Spleen (tissue), 11 donors: Measurements from ENCODE around the gene EXOC6B. TPM values are rescaled to one million over a fixed set of nuclear protein-coding genes. Genes with fewer than 3 reads are reported as not detected.

Source experiments
- DNase-seq: peaks from one replicate; pipeline ENCODE4 v3.0.0-alpha.2; 2020
- H3K27ac ChIP-seq, 8 donors: fragments of 200-600 bp; sonication (generic) in 7 of 8; 1 replicate in 4 of 8; 2 replicates in 4 of 8; pipeline versions ENCODE4 v1.5.0 to v1.8.0; 2016 to 2021; ENCODE audit warnings: inconsistent platforms in 4 of 8, mild to moderate bottlenecking in 4 of 8, moderate library complexity in 1 of 8
- H3K27me3 ChIP-seq, 7 donors: fragments of 200-600 bp; sonication (generic) in 6 of 7; replicated peaks in 1 of 7; 1 replicate in 4 of 7; 2 replicates in 3 of 7; pipeline versions ENCODE4 v1.5.0 to v1.8.0; 2016 to 2021; ENCODE audit warnings: inconsistent platforms in 3 of 7, mild to moderate bottlenecking in 1 of 7
- H3K36me3 ChIP-seq, 6 donors: fragments of 200-600 bp; sonication (generic) in 5 of 6; 1 replicate in 4 of 6; 2 replicates in 2 of 6; pipeline versions ENCODE4 v1.5.0 to v1.8.0; 2016 to 2021; ENCODE audit warnings: inconsistent platforms in 2 of 6
- H3K4me1 ChIP-seq, 6 donors: fragments of 200-600 bp; sonication (generic) in 5 of 6; 1 replicate in 3 of 6; 2 replicates in 3 of 6; pipeline versions ENCODE4 v1.5.0 to v1.8.0; 2016 to 2021; ENCODE audit warnings: inconsistent platforms in 3 of 6
- H3K4me3 ChIP-seq, 8 donors: fragments of 200-600 bp; sonication (generic) in 7 of 8; 1 replicate in 4 of 8; 2 replicates in 4 of 8; pipeline versions ENCODE4 v1.5.0 to v1.8.0; 2016 to 2021; ENCODE audit warnings: inconsistent platforms in 4 of 8, mild to moderate bottlenecking in 4 of 8, moderate library complexity in 2 of 8
- H3K9me3 ChIP-seq, 8 donors: fragments of 200-600 bp; sonication (generic) in 7 of 8; 1 replicate in 4 of 8; 2 replicates in 4 of 8; pipeline versions ENCODE4 v1.5.0 to v1.8.0; 2016 to 2021; ENCODE audit warnings: inconsistent platforms in 4 of 8
- POLR2A ChIP-seq, 3 donors: fragments of 450-650 bp; IDR thresholded peaks; one replicate each; pipeline ENCODE4 v1.5.1; 2017; ENCODE audit warnings: antibody characterized with exemption in 3 of 3, mild to moderate bottlenecking in 1 of 3
- POLR2AphosphoS5 ChIP-seq, 3 donors: sonication (generic); formaldehyde crosslinking; IDR thresholded peaks; one replicate each; pipeline ENCODE4 v1.5.1; 2017; ENCODE audit warnings: antibody characterized with exemption in 3 of 3
- WGBS, 5 donors: extraction: QIAGEN DNeasy Blood & Tissue Kit in 3 of 5; methylation state at CpG; one replicate each; pipeline versions ENCODE4 v1.1.5 to v1.1.7; 2013 to 2018; 5-methylcytosine and 5-hydroxymethylcytosine counted together
- intact Hi-C: fragments of 100-400 bp; cut with DNase I; formaldehyde crosslinking; loops from one replicate; pipeline ENCODE4 v1.15.0; 2023; ENCODE audit warnings: low total_unique reads
- polyA plus RNA-seq, 3 donors: library from polyadenylated mRNA; stranded (reverse); fragments of 200-250 nt; gene quantifications; one replicate each; pipeline ENCODE4 v1.2.1, GENCODE V29; 2013
- total RNA-seq, 7 donors: library from RNA; depleted of rRNA in 3 of 7; stranded (reverse); fragments of >200 nt in 3 of 7; fragmentation: NEBNext Ultra II Directional in 4 of 7; extraction: Animal tissue kit (Norgen Biotek cat#: 25700) in 4 of 7; gene quantifications; one replicate each; pipeline versions ENCODE4 v1.1.0 to v1.2.1, GENCODE V29; 2016 to 2021
- TF ChIP-seq, protein P1 (sequence below), 11 experiments: fragments of 200-600 bp in 7 of 11; fragments of 450-650 bp in 4 of 11; sonication (generic) in 4 of 11; IDR thresholded peaks in 8 of 11; conservative IDR thresholded peaks in 3 of 11; 1 replicate in 7 of 11; 2 replicates in 4 of 11; pipeline versions ENCODE4 v1.4.0 to v1.8.0; 2016 to 2021; ENCODE audit warnings: antibody characterized with exemption in 11 of 11, inconsistent platforms in 4 of 11, mild to moderate bottlenecking in 1 of 11
- donor health status: healthy with polysubstance abuse.
- donor health status: DM: no; HTN: no; CAD: no; lungs with moderate emphysema.
- donor health status: DM: no; HTN: no; CAD: no.
- donor health status: Bipolar disorder and iron deficiency.
- donor health status: healthy.
- donor health status: DM: no; HTN: no; CAD: no.
- donor health status: DM: yes; HTN: yes; CAD: no.

EXOC6B gene
- total and polyA plus RNA-seq, 10 donors = 1.0 to 27.9 (median 18.0) TPM

GRCh38 chr2:72846171-72847095 is 20.6 kb upstream of the EXOC6B start:
- Histone ChIP-seq H3K4me3 (no peak overlapping the region), H3K36me3 (no peaks in the 10 kb centered on the region), H3K27ac (no peak overlapping the region), H3K27me3 (peaks cover 0 to 31% (median 0%) of the 10 kb centered on the region in 7 donors), H3K9me3 (no peaks in the 10 kb centered on the region), H3K4me1 (no peaks in the 10 kb centered on the region)
- intact Hi-C loops = no loop called here
- no peak for TF ChIP-seq POLR2AphosphoS5 (IDR thresholded peaks at IDR 0.05)
- TF ChIP-seq, protein P1, sequence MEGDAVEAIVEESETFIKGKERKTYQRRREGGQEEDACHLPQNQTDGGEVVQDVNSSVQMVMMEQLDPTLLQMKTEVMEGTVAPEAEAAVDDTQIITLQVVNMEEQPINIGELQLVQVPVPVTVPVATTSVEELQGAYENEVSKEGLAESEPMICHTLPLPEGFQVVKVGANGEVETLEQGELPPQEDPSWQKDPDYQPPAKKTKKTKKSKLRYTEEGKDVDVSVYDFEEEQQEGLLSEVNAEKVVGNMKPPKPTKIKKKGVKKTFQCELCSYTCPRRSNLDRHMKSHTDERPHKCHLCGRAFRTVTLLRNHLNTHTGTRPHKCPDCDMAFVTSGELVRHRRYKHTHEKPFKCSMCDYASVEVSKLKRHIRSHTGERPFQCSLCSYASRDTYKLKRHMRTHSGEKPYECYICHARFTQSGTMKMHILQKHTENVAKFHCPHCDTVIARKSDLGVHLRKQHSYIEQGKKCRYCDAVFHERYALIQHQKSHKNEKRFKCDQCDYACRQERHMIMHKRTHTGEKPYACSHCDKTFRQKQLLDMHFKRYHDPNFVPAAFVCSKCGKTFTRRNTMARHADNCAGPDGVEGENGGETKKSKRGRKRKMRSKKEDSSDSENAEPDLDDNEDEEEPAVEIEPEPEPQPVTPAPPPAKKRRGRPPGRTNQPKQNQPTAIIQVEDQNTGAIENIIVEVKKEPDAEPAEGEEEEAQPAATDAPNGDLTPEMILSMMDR (IDR thresholded peaks at IDR 0.05 in 8 of 11, conservative IDR thresholded peaks at IDR 0.05 in 3 of 11) = no peak
- no peak for TF ChIP-seq POLR2A (IDR thresholded peaks at IDR 0.05)
- no peak for DNase-seq
- WGBS, 5 donors = 77 to 87% (median 80%) methylated on average over 5 to 6 of the region's 6 CpGs

GRCh38 chr2:72843301-72843700 is 17.5 kb upstream of the EXOC6B start:
- TF ChIP-seq, protein P1 (IDR thresholded peaks at IDR 0.05 in 8 of 11, conservative IDR thresholded peaks at IDR 0.05 in 3 of 11) = no peak
- TF ChIP-seq POLR2A (IDR thresholded peaks at IDR 0.05) (no peak), POLR2AphosphoS5 (IDR thresholded peaks at IDR 0.05) (no peak)
- no peaks in the 10 kb centered on the region for H3K4me1 ChIP-seq
- peaks cover 0 to 35% (median 0%) of the 10 kb centered on the region in 7 donors for H3K27me3 ChIP-seq
- H3K9me3 ChIP-seq = no peaks in the 10 kb centered on the region
- WGBS, 5 donors = 51 to 56% (median 56%) methylated on average over 2 of the region's 2 CpGs
- H3K36me3 ChIP-seq = no peaks in the 10 kb centered on the region
- no peak for DNase-seq
- no peak overlapping the region for H3K27ac ChIP-seq
- intact Hi-C loops = no loop called here
- no peak overlapping the region for H3K4me3 ChIP-seq

DNA sequence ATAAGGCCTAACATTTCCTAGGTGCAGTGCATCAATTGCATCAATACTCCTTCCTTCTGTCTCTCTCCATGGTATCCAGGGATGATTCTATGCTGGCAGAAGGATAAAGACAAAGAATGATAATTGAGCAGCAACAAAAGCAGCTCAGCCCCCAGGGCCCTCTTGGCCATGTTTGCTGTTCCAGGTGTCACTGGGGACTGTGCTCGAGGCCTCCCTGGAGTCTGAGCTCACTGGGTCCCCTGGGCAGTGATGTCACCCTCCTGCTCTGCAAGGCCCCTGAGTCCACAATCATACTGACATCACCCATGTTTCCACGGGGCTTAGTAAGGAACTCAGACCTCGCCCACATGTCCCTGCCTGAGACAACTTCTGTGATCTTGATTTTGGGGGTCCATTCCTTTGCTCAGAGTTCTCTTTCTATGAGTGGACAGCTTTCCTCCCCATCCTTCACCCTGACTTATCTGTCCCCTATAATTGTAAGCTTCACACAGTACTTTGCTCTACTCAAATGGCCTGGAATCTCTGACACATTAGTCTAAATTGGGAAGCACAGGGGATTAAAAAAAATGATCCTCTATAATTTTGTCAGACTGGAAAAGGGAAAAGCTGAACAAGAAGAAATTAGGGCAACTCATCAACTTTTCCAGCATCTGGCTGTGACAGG is 15.8 kb upstream of the EXOC6B start:
- no peaks in the 10 kb centered on the region for H3K9me3 ChIP-seq
- H3K36me3 ChIP-seq = no peaks in the 10 kb centered on the region
- DNase-seq = no peak
- WGBS, 5 donors = 62 to 77% (median 71%) methylated on average over 3 of the region's 3 CpGs
- H3K27me3 ChIP-seq = peaks cover 0 to 35% (median 0%) of the 10 kb centered on the region in 7 donors
- intact Hi-C loops = no loop called here
- TF ChIP-seq, protein P1 (IDR thresholded peaks at IDR 0.05 in 8 of 11, conservative IDR thresholded peaks at IDR 0.05 in 3 of 11) = no peak
- no peak for TF ChIP-seq POLR2A (IDR thresholded peaks at IDR 0.05)
- TF ChIP-seq POLR2AphosphoS5 (IDR thresholded peaks at IDR 0.05) = no peak
- no peak overlapping the region for H3K27ac ChIP-seq
- H3K4me1 ChIP-seq = no peaks in the 10 kb centered on the region
- no peak overlapping the region for H3K4me3 ChIP-seq

DNA sequence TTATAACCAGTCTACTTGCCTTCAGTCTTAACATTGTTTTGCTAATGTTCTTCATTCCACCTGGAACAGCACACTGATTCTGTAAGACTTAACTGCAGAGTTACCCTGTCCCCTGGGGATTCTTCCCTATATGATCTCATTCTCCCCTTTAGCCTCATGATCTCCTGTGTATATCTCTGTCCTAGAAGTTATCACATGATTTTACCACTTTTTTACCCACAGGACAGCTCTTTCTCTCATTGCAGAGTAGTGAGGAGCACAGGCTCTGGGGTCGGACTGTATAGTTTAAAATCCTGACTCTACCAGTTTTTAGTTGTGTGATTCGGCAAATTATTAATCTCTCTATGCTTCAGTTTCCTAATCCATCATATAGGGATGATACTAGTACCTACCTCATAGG is 14.2 kb upstream of the EXOC6B start:
- H3K9me3 ChIP-seq = no peaks in the 10 kb centered on the region
- no peak for DNase-seq
- intact Hi-C loops = no loop called here
- no peaks in the 10 kb centered on the region for H3K4me1 ChIP-seq
- H3K27ac ChIP-seq = no peak overlapping the region
- H3K27me3 ChIP-seq = peaks cover 0 to 35% (median 0%) of the 10 kb centered on the region in 7 donors
- no peak overlapping the region for H3K4me3 ChIP-seq
- WGBS, 5 donors = 89 to 96% (median 92%) methylated on average over 2 of the region's 2 CpGs
- no peaks in the 10 kb centered on the region for H3K36me3 ChIP-seq
- TF ChIP-seq POLR2AphosphoS5 (IDR thresholded peaks at IDR 0.05) = no peak
- TF ChIP-seq POLR2A (IDR thresholded peaks at IDR 0.05) = no peak
- TF ChIP-seq, protein P1 (IDR thresholded peaks at IDR 0.05 in 8 of 11, conservative IDR thresholded peaks at IDR 0.05 in 3 of 11) = no peak
